ENCODE data around the gene ASB18. TPM values are rescaled to one million over a fixed set of nuclear protein-coding genes. Genes with fewer than 3 reads are reported as not detected.
A peak's percentile ranks its signal among the peaks of the same experiment; 100 is the strongest.
"Not testable (repeated sequence)": the region's sequence is repeated elsewhere in the genome, so short reads cannot be mapped to it uniquely, and the experiment has no call there.

Gene ASB18
- total RNA-seq = not detected
- long read RNA-seq = 0 reads

GRCh38 chr2:236264256-236264655, at the start of gene ASB18:
ASB18 (minus strand) TSS chr2:236264406; CDS start chr2:236264345, 61 bp downstream.
- peak; percentile 33 for DNase-seq (ENCODE audit: low spot score)

GRCh38 chr2:236311286-236311685, 47.1 kb upstream of the ASB18 start:
- no peak for DNase-seq (ENCODE audit: low spot score)

GRCh38 chr2:236309669-236310029, 45.4 kb upstream of the ASB18 start:
- DNase-seq (ENCODE audit: low spot score) = no peak

- no peak for DNase-seq (ENCODE audit: low spot score)
Observed at GRCh38 chr2:236308855-236309668, 44.9 kb upstream of the ASB18 start.

GRCh38 chr2:236307641-236308040, 43.4 kb upstream of the ASB18 start:
- no peak for DNase-seq (ENCODE audit: low spot score)

- no peak for DNase-seq (ENCODE audit: low spot score)
Observed at GRCh38 chr2:236306825-236307540, 42.8 kb upstream of the ASB18 start.

- no peak for DNase-seq (ENCODE audit: low spot score)
Observed at GRCh38 chr2:236305964-236306605, 41.9 kb upstream of the ASB18 start.

- DNase-seq (ENCODE audit: low spot score) = no peak
Observed at GRCh38 chr2:236305531-236305930, 41.3 kb upstream of the ASB18 start.

GRCh38 chr2:236303935-236304334, 39.7 kb upstream of the ASB18 start:
- DNase-seq (ENCODE audit: low spot score) = no peak

- no peak for DNase-seq (ENCODE audit: low spot score)
Observed at GRCh38 chr2:236302555-236302954, 38.3 kb upstream of the ASB18 start.

- DNase-seq (ENCODE audit: low spot score) = no peak
Observed at GRCh38 chr2:236298924-236299475, 34.8 kb upstream of the ASB18 start.

- DNase-seq (ENCODE audit: low spot score) = no peak
Observed at GRCh38 chr2:236295481-236295880, 31.3 kb upstream of the ASB18 start.

- DNase-seq (ENCODE audit: low spot score) = no peak
Observed at GRCh38 chr2:236294647-236295046, 30.4 kb upstream of the ASB18 start.

- DNase-seq (ENCODE audit: low spot score) = no peak
Observed at GRCh38 chr2:236293241-236293810, 29.1 kb upstream of the ASB18 start.

- no peak for DNase-seq (ENCODE audit: low spot score)
Observed at GRCh38 chr2:236291911-236292310, 27.7 kb upstream of the ASB18 start.

- DNase-seq (ENCODE audit: low spot score) = no peak
Observed at GRCh38 chr2:236291476-236291875, 27.3 kb upstream of the ASB18 start.

- DNase-seq (ENCODE audit: low spot score) = peak; percentile 51
Observed at GRCh38 chr2:236290742-236291425, 26.7 kb upstream of the ASB18 start.

GRCh38 chr2:236289766-236290462, 25.7 kb upstream of the ASB18 start:
- DNase-seq (ENCODE audit: low spot score) = peak; percentile 49

GRCh38 chr2:236288373-236288772, 24.2 kb upstream of the ASB18 start:
- not testable (repeated sequence) for DNase-seq (ENCODE audit: low spot score)

- peak; percentile 57 for DNase-seq (ENCODE audit: low spot score)
Observed at GRCh38 chr2:236287656-236288055, 23.4 kb upstream of the ASB18 start.
